ENCODE results near the gene CROCC. TPM values are rescaled to one million over a fixed set of nuclear protein-coding genes. Genes with fewer than 3 reads are reported as not detected.

The CROCC gene
- polyA plus RNA-seq, 1 of the 3 experiments (the other 2 are of a cell fraction): 39.1 TPM

DNA sequence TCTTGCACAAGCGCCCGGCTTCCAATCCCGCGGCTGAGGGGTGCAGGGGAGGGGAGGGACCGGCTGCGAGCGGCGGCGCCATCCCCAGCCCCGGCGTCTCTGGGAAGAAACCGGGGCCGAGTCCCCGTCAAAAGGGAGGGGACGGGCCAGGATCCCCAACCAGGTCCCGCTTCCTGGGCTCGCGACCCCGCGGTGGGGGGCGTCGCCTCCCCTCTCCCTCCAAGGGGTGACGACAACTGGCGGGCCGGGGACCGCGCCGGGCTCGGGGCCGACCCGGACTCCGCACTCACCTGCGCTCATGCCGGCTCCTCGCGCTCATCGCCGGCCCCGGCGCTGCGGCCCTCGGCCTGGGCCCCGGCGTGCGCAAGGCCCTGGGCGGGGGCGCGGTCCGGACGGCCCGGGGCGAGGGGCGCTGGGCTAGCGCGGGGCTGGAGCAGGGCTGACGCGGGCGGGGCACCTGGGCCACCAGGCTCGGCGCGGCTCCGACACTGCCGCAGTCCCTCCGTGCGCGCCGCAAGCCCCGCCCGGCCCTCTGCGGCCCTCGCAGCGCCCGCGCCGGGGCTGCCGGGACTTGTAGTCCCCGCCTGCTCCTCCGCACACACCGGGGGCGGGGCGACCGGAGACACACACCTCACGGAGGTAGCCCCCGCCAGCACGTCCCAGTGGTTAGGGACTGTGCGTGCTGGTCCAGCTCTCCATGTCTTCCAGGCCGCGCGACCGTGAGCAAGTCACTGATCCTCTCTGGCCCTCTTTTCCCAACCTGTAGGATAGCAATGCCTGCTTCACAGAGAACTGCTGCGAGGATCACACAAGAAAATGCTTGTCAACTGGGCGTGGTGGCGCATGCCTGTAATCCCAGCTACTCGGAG, 89.9 kb downstream of the CROCC start, which contains the start of gene ATP13A2:
Gene ATP13A2 (minus strand): TSS at position 490 of the 869 bp plus-strand sequence. CDS start 190 bp downstream, at position 300.
- Histone ChIP-seq H3K9ac (peak within 1 kb of the TSS; percentile 60; the same call in 1 of the 2 replicates), H4K20me1 (ENCODE audit: insufficient read depth) (peaks cover 14% of the 10 kb centered on the region), H3K4me1 (ENCODE audit: control insufficient read depth in 1 of 2, insufficient read depth in 2 of 2, low read depth in 1 of 2, low read length in 1 of 2) (peaks cover 12 to 22% of the 10 kb centered on the region in 2 experiments; a peak in 2 of 4 replicates), H3K9me2 (no peaks in the 10 kb centered on the region), H3K4me3 (ENCODE audit: low read depth in 2 of 2, low read length in 1 of 2) (peak within 1 kb of the TSS; percentile 79 to 92), H3F3A (replicated peaks; ENCODE audit: insufficient read depth) (peaks cover 5% of the 10 kb centered on the region), H3K4me2 (peak within 1 kb of the TSS; percentile 99), H2AFZ (ENCODE audit: low read depth) (peak within 1 kb of the TSS; percentile 89; the same call in 1 of the 2 replicates), H3K9me3 (no peaks in the 10 kb centered on the region), H3K27ac (ENCODE audit: low read depth in 2 of 2, low read length in 1 of 2) (peak within 1 kb of the TSS in 1 of 2 experiments; percentile 36; a peak in 1 of 4 replicates), H3K36me3 (replicated peaks in 1 of 2; ENCODE audit: control insufficient read depth in 1 of 2, insufficient read depth in 2 of 2, low read length in 1 of 2) (no peaks in the 10 kb centered on the region), H3K79me2 (ENCODE audit: insufficient read depth) (peaks cover 24% of the 10 kb centered on the region), H3K27me3 (ENCODE audit: insufficient read depth) (no peaks in the 10 kb centered on the region)
- WGBS (ENCODE audit: low lambda C conversion rate): 3% methylated on average over 26 of the region's 94 CpGs
- TF ChIP-seq MXI1 (IDR thresholded peaks at IDR 0.05; ENCODE audit: low read depth, low read length) (peak; percentile 32; the same call in 1 of the 2 replicates), CHD2 (IDR thresholded peaks at IDR 0.05; ENCODE audit: low read length, partially characterized antibody) (peak; percentile 65), NRF1 (IDR thresholded peaks at IDR 0.05; ENCODE audit: low read depth, low read length) (no peak; the same call in 1 of the 2 replicates)
- TF ChIP-seq, protein P1, sequence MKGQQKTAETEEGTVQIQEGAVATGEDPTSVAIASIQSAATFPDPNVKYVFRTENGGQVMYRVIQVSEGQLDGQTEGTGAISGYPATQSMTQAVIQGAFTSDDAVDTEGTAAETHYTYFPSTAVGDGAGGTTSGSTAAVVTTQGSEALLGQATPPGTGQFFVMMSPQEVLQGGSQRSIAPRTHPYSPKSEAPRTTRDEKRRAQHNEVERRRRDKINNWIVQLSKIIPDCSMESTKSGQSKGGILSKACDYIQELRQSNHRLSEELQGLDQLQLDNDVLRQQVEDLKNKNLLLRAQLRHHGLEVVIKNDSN (IDR thresholded peaks at IDR 0.05; ENCODE audit: borderline replicate concordance, low read depth): no peak
- ChIA-PET POLR2A (no interaction called here), CTCF (interaction anchor here (1.0 to 4.4 kb wide), 5 partner anchors 16 to 51 kb away, joined by 3 to 16 read pairs (median 5); partner anchors contain the start of gene MFAP2)
- peak; percentile 94 for DNase-seq

DNA sequence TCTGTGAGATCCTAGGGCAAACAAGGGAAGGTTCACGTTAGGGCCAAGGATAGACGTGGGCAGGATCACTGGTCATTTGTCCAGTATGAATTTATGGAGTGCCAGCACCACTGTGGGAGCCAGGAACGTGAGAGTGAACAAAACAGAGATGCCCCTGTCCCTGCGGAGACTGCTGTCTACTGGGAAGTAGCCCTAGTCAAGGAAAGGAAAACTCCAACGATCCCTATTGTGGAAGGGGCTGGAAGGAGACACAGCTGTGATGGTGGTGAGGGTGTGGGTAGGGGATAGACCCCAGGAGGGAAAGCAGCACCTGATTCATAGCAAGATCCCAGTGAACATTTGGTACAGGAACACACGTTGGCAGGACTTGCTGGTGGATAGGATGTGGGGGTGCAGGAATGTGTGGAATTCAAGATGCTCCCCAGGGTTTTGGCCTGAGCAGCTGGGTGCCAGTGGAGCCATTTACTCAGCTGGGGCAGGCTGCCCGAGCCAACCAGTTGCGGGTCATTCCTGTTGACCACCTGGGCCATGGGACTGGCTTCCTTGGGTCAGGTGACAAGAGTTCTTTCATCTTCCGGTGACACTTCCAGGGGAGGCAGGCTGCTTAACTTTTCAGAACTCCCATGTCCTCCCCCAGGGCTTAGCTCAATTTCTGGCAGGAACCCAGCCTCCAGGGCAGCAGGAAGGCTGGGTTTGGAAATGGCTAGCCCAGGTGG, 91.2 kb downstream of the CROCC start:
- WGBS (ENCODE audit: low lambda C conversion rate): 81% methylated on average over 8 of the region's 9 CpGs
- POLR2A ChIA-PET: no interaction called here
- H3K27me3 ChIP-seq (ENCODE audit: insufficient read depth): no peaks in the 10 kb centered on the region
- peaks cover 5% of the 10 kb centered on the region for H3F3A ChIP-seq (replicated peaks; ENCODE audit: insufficient read depth)
- no peaks in the 10 kb centered on the region for H3K9me3 ChIP-seq
- no peaks in the 10 kb centered on the region for H3K36me3 ChIP-seq (replicated peaks in 1 of 2; ENCODE audit: control insufficient read depth in 1 of 2, insufficient read depth in 2 of 2, low read length in 1 of 2)
- no peak for DNase-seq
- H3K4me3 ChIP-seq (ENCODE audit: low read depth in 2 of 2, low read length in 1 of 2): no peak overlapping the region
- H3K4me1 ChIP-seq (ENCODE audit: control insufficient read depth in 1 of 2, insufficient read depth in 2 of 2, low read depth in 1 of 2, low read length in 1 of 2): peaks cover 12 to 22% of the 10 kb centered on the region in 2 experiments; a peak in 2 of 4 replicates
- H3K79me2 ChIP-seq (ENCODE audit: insufficient read depth): peaks cover 21% of the 10 kb centered on the region
- H3K9ac ChIP-seq: no peak overlapping the region
- CTCF ChIA-PET: interaction anchor here (1.0 to 4.4 kb wide), 6 partner anchors 15 to 61 kb away, joined by 3 to 16 read pairs (median 7); partner anchors contain the start of gene MFAP2
- peaks cover 14% of the 10 kb centered on the region for H4K20me1 ChIP-seq (ENCODE audit: insufficient read depth)
- H3K9me2 ChIP-seq: no peaks in the 10 kb centered on the region
- H2AFZ ChIP-seq (ENCODE audit: low read depth): no peak overlapping the region
- H3K27ac ChIP-seq (ENCODE audit: low read depth in 2 of 2, low read length in 1 of 2): no peak overlapping the region
- H3K4me2 ChIP-seq: no peak overlapping the region
- TF ChIP-seq POLR2AphosphoS5 (IDR thresholded peaks at IDR 0.05; ENCODE audit: low read depth, low read length) (no peak), NRF1 (IDR thresholded peaks at IDR 0.05; ENCODE audit: low read depth, low read length) (no peak), EP300 (IDR thresholded peaks at IDR 0.05; ENCODE audit: borderline replicate concordance in 1 of 2, low read depth in 1 of 2, low read length in 1 of 2) (no peak), MEF2A (IDR thresholded peaks at IDR 0.05; ENCODE audit: borderline replicate concordance, low read depth) (no peak), FOXM1 (IDR thresholded peaks at IDR 0.05; ENCODE audit: low read depth) (no peak), NFIC (IDR thresholded peaks at IDR 0.05; ENCODE audit: borderline replicate concordance) (no peak), MXI1 (IDR thresholded peaks at IDR 0.05; ENCODE audit: low read depth, low read length) (no peak), FOSL2 (IDR thresholded peaks at IDR 0.05; ENCODE audit: borderline replicate concordance, low read depth) (no peak), FOXJ3 (CRISPR knock-in tag; IDR thresholded peaks at IDR 0.05) (no peak), GABPA (IDR thresholded peaks at IDR 0.05; ENCODE audit: low read depth) (no peak)
- TF ChIP-seq, protein P1 (IDR thresholded peaks at IDR 0.05; ENCODE audit: borderline replicate concordance, low read depth): no peak
- TF ChIP-seq, protein P2, sequence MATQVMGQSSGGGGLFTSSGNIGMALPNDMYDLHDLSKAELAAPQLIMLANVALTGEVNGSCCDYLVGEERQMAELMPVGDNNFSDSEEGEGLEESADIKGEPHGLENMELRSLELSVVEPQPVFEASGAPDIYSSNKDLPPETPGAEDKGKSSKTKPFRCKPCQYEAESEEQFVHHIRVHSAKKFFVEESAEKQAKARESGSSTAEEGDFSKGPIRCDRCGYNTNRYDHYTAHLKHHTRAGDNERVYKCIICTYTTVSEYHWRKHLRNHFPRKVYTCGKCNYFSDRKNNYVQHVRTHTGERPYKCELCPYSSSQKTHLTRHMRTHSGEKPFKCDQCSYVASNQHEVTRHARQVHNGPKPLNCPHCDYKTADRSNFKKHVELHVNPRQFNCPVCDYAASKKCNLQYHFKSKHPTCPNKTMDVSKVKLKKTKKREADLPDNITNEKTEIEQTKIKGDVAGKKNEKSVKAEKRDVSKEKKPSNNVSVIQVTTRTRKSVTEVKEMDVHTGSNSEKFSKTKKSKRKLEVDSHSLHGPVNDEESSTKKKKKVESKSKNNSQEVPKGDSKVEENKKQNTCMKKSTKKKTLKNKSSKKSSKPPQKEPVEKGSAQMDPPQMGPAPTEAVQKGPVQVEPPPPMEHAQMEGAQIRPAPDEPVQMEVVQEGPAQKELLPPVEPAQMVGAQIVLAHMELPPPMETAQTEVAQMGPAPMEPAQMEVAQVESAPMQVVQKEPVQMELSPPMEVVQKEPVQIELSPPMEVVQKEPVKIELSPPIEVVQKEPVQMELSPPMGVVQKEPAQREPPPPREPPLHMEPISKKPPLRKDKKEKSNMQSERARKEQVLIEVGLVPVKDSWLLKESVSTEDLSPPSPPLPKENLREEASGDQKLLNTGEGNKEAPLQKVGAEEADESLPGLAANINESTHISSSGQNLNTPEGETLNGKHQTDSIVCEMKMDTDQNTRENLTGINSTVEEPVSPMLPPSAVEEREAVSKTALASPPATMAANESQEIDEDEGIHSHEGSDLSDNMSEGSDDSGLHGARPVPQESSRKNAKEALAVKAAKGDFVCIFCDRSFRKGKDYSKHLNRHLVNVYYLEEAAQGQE (IDR thresholded peaks at IDR 0.05; ENCODE audit: low read depth, low read length): no peak
- TF ChIP-seq, protein P3, sequence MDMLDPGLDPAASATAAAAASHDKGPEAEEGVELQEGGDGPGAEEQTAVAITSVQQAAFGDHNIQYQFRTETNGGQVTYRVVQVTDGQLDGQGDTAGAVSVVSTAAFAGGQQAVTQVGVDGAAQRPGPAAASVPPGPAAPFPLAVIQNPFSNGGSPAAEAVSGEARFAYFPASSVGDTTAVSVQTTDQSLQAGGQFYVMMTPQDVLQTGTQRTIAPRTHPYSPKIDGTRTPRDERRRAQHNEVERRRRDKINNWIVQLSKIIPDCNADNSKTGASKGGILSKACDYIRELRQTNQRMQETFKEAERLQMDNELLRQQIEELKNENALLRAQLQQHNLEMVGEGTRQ (IDR thresholded peaks at IDR 0.05; ENCODE audit: borderline replicate concordance, low read depth, low read length): no peak
- TF ChIP-seq, protein P4, sequence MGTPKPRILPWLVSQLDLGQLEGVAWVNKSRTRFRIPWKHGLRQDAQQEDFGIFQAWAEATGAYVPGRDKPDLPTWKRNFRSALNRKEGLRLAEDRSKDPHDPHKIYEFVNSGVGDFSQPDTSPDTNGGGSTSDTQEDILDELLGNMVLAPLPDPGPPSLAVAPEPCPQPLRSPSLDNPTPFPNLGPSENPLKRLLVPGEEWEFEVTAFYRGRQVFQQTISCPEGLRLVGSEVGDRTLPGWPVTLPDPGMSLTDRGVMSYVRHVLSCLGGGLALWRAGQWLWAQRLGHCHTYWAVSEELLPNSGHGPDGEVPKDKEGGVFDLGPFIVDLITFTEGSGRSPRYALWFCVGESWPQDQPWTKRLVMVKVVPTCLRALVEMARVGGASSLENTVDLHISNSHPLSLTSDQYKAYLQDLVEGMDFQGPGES (IDR thresholded peaks at IDR 0.05; ENCODE audit: low read depth, low read length): no peak
